NB4 (cell line): ENCODE results near the gene MPHOSPH6.

Experiments
- MYC ChIP-seq: IDR thresholded peaks from 2 replicates; pipeline ENCODE4 v1.6.1; 2011; ENCODE audit warnings: low read depth, low read length
- POLR2A ChIP-seq: IDR thresholded peaks from 2 replicates; pipeline ENCODE4 v1.6.1; 2011; ENCODE audit warnings: mild to moderate bottlenecking; ENCODE audit not compliant: insufficient read length; ENCODE audit errors: extremely low read depth
- TF ChIP-seq, protein P1 (sequence below): IDR thresholded peaks from one replicate; pipeline ENCODE4 v1.5.1; 2012; ENCODE audit warnings: low read depth, low read length
- TF ChIP-seq, protein P2 (sequence below): IDR thresholded peaks from 2 replicates; pipeline ENCODE4 v1.6.1; 2011; ENCODE audit warnings: low read depth, low read length

DNA sequence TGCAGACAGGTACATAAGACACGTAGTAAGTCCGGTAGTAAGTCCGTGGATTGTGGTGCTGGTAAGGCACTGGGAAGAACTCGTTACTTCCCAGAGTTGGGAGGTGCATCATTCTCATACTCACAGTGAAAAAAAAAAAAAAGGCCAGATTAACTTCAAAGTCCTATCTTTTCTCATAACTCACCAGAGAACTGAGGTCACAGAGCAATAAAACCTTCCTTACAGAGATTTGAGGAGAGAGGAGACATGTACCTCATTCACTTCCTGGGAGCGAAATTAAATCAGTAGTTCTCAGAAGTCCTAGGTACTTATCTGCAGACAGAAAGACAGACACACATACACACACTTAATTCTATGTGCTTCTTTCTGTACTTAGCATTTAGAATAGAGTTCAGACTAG lies 22.5 kb downstream of the MPHOSPH6 start:
- TF ChIP-seq POLR2A (no peak), MYC (no peak)
- TF ChIP-seq, protein P1, sequence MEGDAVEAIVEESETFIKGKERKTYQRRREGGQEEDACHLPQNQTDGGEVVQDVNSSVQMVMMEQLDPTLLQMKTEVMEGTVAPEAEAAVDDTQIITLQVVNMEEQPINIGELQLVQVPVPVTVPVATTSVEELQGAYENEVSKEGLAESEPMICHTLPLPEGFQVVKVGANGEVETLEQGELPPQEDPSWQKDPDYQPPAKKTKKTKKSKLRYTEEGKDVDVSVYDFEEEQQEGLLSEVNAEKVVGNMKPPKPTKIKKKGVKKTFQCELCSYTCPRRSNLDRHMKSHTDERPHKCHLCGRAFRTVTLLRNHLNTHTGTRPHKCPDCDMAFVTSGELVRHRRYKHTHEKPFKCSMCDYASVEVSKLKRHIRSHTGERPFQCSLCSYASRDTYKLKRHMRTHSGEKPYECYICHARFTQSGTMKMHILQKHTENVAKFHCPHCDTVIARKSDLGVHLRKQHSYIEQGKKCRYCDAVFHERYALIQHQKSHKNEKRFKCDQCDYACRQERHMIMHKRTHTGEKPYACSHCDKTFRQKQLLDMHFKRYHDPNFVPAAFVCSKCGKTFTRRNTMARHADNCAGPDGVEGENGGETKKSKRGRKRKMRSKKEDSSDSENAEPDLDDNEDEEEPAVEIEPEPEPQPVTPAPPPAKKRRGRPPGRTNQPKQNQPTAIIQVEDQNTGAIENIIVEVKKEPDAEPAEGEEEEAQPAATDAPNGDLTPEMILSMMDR, result no peak
- TF ChIP-seq, protein P2, sequence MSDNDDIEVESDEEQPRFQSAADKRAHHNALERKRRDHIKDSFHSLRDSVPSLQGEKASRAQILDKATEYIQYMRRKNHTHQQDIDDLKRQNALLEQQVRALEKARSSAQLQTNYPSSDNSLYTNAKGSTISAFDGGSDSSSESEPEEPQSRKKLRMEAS, result no peak
